Measurements from ENCODE around the gene DAGLA.

DAGLA gene

DNA sequence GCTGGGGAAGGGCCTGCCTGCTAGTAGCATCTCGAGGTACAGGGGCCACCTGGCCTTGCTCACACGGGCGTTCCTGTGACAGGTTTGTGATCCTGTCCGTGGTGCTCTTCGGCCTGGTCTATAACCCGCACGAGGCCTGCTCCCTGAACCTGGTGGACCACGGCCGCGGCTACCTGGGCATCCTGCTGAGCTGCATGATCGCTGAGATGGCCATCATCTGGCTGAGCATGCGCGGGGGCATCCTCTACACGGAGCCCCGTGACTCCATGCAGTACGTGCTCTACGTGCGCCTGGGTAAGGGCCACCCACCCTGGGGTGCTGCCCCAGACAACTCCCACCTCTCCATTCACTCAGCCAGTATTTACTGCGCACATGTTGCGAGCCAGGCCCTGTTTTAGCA lies 40.4 kb downstream of the DAGLA start:
- Histone ChIP-seq H3K4me2 (ENCODE audit: low read length) (no peak overlapping the region), H2AFZ (ENCODE audit: insufficient read depth, low read length, poor library complexity) (no peak overlapping the region), H3K27me3 (ENCODE audit: insufficient read depth, low read length) (no peaks in the 10 kb centered on the region), H3K79me1 (ENCODE audit: low read length) (peaks cover 6% of the 10 kb centered on the region), H3K4me1 (ENCODE audit: control insufficient read depth in 1 of 2, insufficient read depth in 2 of 2, low read length in 2 of 2) (peaks cover 7 to 13% of the 10 kb centered on the region in 2 experiments), H3K4me3 (ENCODE audit: low read depth, low read length) (no peak overlapping the region), H3K79me2 (ENCODE audit: control insufficient read depth, insufficient read depth, low read length, poor library complexity) (no peaks in the 10 kb centered on the region), H3K9me3 (ENCODE audit: insufficient read depth, low read depth, low read length) (no peaks in the 10 kb centered on the region), H4K12ac (ENCODE audit: low read depth, low read length) (no peak overlapping the region), H3K4ac (ENCODE audit: low read depth, low read length) (no peak overlapping the region), H3K27ac (ENCODE audit: low read depth, low read length) (no peak overlapping the region), H3K36me3 (ENCODE audit: control insufficient read depth in 1 of 2, insufficient read depth in 2 of 2, low read length in 2 of 2) (no peaks in the 10 kb centered on the region), H2BK5ac (ENCODE audit: low read depth, low read length, poor library complexity) (no peak overlapping the region), H3K23ac (ENCODE audit: low read length) (no peak overlapping the region), H4K91ac (ENCODE audit: low read depth, low read length) (no peak overlapping the region), H4K8ac (ENCODE audit: low read depth, low read length) (no peak overlapping the region), H3K9ac (ENCODE audit: low read length) (no peak overlapping the region), H2BK12ac (ENCODE audit: low read length) (no peak overlapping the region), H3K14ac (ENCODE audit: low read length) (no peak overlapping the region), H2BK120ac (ENCODE audit: insufficient read depth, low read length, poor library complexity) (no peak overlapping the region), H3K18ac (ENCODE audit: low read length) (no peak overlapping the region), H2AK5ac (ENCODE audit: low read length) (no peak overlapping the region)
- WGBS (ENCODE audit: extremely low coverage, insufficient coverage, insufficient read length) = no CpG with 5 or more reads among the region's 20 CpGs
- DNase-seq = no peak

DNA sequence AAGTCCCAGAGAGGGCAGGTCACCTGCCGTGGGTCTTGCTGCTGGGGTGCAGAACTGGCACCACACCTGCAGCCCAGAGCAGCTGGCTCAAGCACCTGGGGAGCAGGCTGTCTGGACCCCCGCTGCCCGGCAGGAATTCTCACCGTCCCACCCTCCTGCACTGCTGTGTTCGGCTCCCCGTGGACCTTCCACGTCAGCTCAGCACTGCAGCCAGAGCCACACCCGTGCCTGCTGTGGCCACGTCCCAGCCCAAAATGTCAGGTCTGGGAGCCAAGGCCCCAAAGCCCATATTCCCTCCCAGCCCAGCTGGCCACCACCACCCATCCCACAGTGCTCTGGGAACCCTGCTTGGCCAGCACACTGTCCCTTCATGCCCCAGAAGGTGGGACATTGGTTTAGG lies 44.2 kb downstream of the DAGLA start:
- Histone ChIP-seq H2BK5ac (ENCODE audit: low read depth, low read length, poor library complexity) (no peak overlapping the region), H3K4ac (ENCODE audit: low read depth, low read length) (no peak overlapping the region), H4K8ac (ENCODE audit: low read depth, low read length) (no peak overlapping the region), H3K9me3 (ENCODE audit: insufficient read depth, low read depth, low read length) (no peaks in the 10 kb centered on the region), H3K9ac (ENCODE audit: low read length) (no peak overlapping the region), H2BK120ac (ENCODE audit: insufficient read depth, low read length, poor library complexity) (no peak overlapping the region), H3K4me2 (ENCODE audit: low read length) (no peak overlapping the region), H3K18ac (ENCODE audit: low read length) (no peak overlapping the region), H3K36me3 (ENCODE audit: control insufficient read depth in 1 of 2, insufficient read depth in 2 of 2, low read length in 2 of 2) (no peaks in the 10 kb centered on the region), H4K91ac (ENCODE audit: low read depth, low read length) (no peak overlapping the region), H4K12ac (ENCODE audit: low read depth, low read length) (no peak overlapping the region), H3K4me1 (ENCODE audit: control insufficient read depth in 1 of 2, insufficient read depth in 2 of 2, low read length in 2 of 2) (peaks cover 2 to 7% of the 10 kb centered on the region in 2 experiments), H3K79me2 (ENCODE audit: control insufficient read depth, insufficient read depth, low read length, poor library complexity) (no peaks in the 10 kb centered on the region), H3K27ac (ENCODE audit: low read depth, low read length) (no peak overlapping the region), H3K14ac (ENCODE audit: low read length) (no peak overlapping the region), H2BK12ac (ENCODE audit: low read length) (no peak overlapping the region), H3K27me3 (ENCODE audit: insufficient read depth, low read length) (no peaks in the 10 kb centered on the region), H3K23ac (ENCODE audit: low read length) (no peak overlapping the region), H3K79me1 (ENCODE audit: low read length) (no peaks in the 10 kb centered on the region), H2AFZ (ENCODE audit: insufficient read depth, low read length, poor library complexity) (no peak overlapping the region), H3K4me3 (ENCODE audit: low read depth, low read length) (no peak overlapping the region), H2AK5ac (ENCODE audit: low read length) (no peak overlapping the region)
- no peak for DNase-seq
- WGBS (ENCODE audit: extremely low coverage, insufficient coverage, insufficient read length) = no CpG with 5 or more reads among the region's 9 CpGs

DNA sequence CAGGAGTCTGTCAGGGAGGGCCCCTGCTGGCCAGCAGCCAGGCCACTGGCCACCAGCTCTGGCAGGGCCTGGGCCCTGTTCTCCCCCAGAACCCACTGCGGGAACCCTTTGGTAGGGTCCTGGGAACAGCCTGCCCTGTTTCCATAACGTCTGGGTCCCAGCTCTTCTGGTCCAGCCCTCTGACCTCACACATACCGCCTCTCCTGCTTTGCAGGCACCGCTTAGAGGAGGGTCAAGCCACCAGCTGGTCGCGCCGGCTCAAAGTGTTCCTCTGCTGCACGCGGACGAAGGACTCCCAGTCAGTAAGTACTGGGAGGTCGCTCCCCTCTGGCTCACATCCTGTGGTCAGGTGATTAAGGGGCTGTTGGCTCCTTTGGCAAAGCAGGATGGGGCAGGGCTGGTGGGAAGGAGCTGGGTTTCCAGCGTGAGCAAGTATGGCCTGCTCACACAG lies 45.6 kb downstream of the DAGLA start:
- H4K91ac ChIP-seq (ENCODE audit: low read depth, low read length) = no peak overlapping the region
- H3K36me3 ChIP-seq (ENCODE audit: control insufficient read depth in 1 of 2, insufficient read depth in 2 of 2, low read length in 2 of 2) = no peaks in the 10 kb centered on the region
- no peaks in the 10 kb centered on the region for H3K79me2 ChIP-seq (ENCODE audit: control insufficient read depth, insufficient read depth, low read length, poor library complexity)
- no peak overlapping the region for H3K23ac ChIP-seq (ENCODE audit: low read length)
- H4K8ac ChIP-seq (ENCODE audit: low read depth, low read length) = no peak overlapping the region
- H3K14ac ChIP-seq (ENCODE audit: low read length) = no peak overlapping the region
- H2AFZ ChIP-seq (ENCODE audit: insufficient read depth, low read length, poor library complexity) = no peak overlapping the region
- no CpG with 5 or more reads among the region's 12 CpGs for WGBS (ENCODE audit: extremely low coverage, insufficient coverage, insufficient read length)
- H2BK120ac ChIP-seq (ENCODE audit: insufficient read depth, low read length, poor library complexity) = no peak overlapping the region
- H3K4me2 ChIP-seq (ENCODE audit: low read length) = no peak overlapping the region
- no peak overlapping the region for H3K4me3 ChIP-seq (ENCODE audit: low read depth, low read length)
- DNase-seq = no peak
- no peak overlapping the region for H2AK5ac ChIP-seq (ENCODE audit: low read length)
- H3K9me3 ChIP-seq (ENCODE audit: insufficient read depth, low read depth, low read length) = no peaks in the 10 kb centered on the region
- H4K12ac ChIP-seq (ENCODE audit: low read depth, low read length) = no peak overlapping the region
- no peak overlapping the region for H3K4ac ChIP-seq (ENCODE audit: low read depth, low read length)
- H3K4me1 ChIP-seq (ENCODE audit: control insufficient read depth in 1 of 2, insufficient read depth in 2 of 2, low read length in 2 of 2) = peaks cover 2 to 7% of the 10 kb centered on the region in 2 experiments
- no peak overlapping the region for H3K27ac ChIP-seq (ENCODE audit: low read depth, low read length)
- no peak overlapping the region for H2BK5ac ChIP-seq (ENCODE audit: low read depth, low read length, poor library complexity)
- H3K79me1 ChIP-seq (ENCODE audit: low read length) = no peaks in the 10 kb centered on the region
- no peaks in the 10 kb centered on the region for H3K27me3 ChIP-seq (ENCODE audit: insufficient read depth, low read length)
- no peak overlapping the region for H3K9ac ChIP-seq (ENCODE audit: low read length)
- H2BK12ac ChIP-seq (ENCODE audit: low read length) = no peak overlapping the region
- H3K18ac ChIP-seq (ENCODE audit: low read length) = no peak overlapping the region

DNA sequence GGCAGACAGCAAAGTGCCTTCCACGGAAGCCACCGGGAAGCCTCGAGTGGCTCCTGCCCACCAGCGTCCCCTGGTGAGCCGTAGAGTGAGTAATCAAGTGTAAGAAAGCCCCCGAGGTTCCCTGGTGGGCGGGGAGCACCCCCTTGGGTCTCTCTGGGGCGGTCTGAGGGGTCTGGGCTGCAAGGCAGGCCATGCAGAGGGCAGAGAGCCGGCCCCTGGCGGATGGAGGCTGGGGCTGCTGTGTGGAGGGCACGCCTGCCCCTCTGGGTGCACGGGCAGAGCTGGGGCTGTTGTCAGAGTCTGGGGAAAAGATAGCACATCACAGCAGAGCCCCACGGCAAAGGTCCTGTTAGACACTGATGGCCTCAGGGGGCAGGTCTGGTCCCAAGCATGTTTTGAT lies 46.6 kb downstream of the DAGLA start:
- Histone ChIP-seq H3K79me1 (ENCODE audit: low read length) (no peaks in the 10 kb centered on the region), H2AK5ac (ENCODE audit: low read length) (no peak overlapping the region), H3K4me2 (ENCODE audit: low read length) (no peak overlapping the region), H3K27ac (ENCODE audit: low read depth, low read length) (no peak overlapping the region), H2BK5ac (ENCODE audit: low read depth, low read length, poor library complexity) (no peak overlapping the region), H3K14ac (ENCODE audit: low read length) (no peak overlapping the region), H3K9me3 (ENCODE audit: insufficient read depth, low read depth, low read length) (no peaks in the 10 kb centered on the region), H3K27me3 (ENCODE audit: insufficient read depth, low read length) (no peaks in the 10 kb centered on the region), H3K9ac (ENCODE audit: low read length) (no peak overlapping the region), H4K8ac (ENCODE audit: low read depth, low read length) (no peak overlapping the region), H2BK120ac (ENCODE audit: insufficient read depth, low read length, poor library complexity) (no peak overlapping the region), H3K4ac (ENCODE audit: low read depth, low read length) (no peak overlapping the region), H2BK12ac (ENCODE audit: low read length) (no peak overlapping the region), H3K36me3 (ENCODE audit: control insufficient read depth in 1 of 2, insufficient read depth in 2 of 2, low read length in 2 of 2) (no peaks in the 10 kb centered on the region), H4K12ac (ENCODE audit: low read depth, low read length) (no peak overlapping the region), H3K18ac (ENCODE audit: low read length) (no peak overlapping the region), H2AFZ (ENCODE audit: insufficient read depth, low read length, poor library complexity) (no peak overlapping the region), H4K91ac (ENCODE audit: low read depth, low read length) (no peak overlapping the region), H3K4me1 (ENCODE audit: control insufficient read depth in 1 of 2, insufficient read depth in 2 of 2, low read length in 2 of 2) (peaks cover 2 to 7% of the 10 kb centered on the region in 2 experiments), H3K79me2 (ENCODE audit: control insufficient read depth, insufficient read depth, low read length, poor library complexity) (no peaks in the 10 kb centered on the region), H3K23ac (ENCODE audit: low read length) (no peak overlapping the region), H3K4me3 (ENCODE audit: low read depth, low read length) (no peak overlapping the region)
- no peak for DNase-seq
- WGBS (ENCODE audit: extremely low coverage, insufficient coverage, insufficient read length) = no CpG with 5 or more reads among the region's 13 CpGs

All from trophoblast cell (in vitro differentiated cells and primary cell).